Uterus (tissue), 2 donors: ENCODE results near the gene GRK6.

Experiments
- POLR2A ChIP-seq, 2 donors: fragments of 450-650 bp; IDR thresholded peaks; one replicate each; pipeline ENCODE4 v1.6.1; 2016; ENCODE audit warnings: antibody characterized with exemption in 2 of 2, mild to moderate bottlenecking in 1 of 2, moderate library complexity in 1 of 2
- TF ChIP-seq, protein P1 (sequence below), 4 experiments: fragments of 200-600 bp in 2 of 4; fragments of 450-650 bp in 2 of 4; sonication (generic) in 2 of 4; IDR thresholded peaks; one replicate each; pipeline ENCODE4 v1.5.1; 2016 to 2019; ENCODE audit warnings: antibody characterized with exemption in 4 of 4, mild to moderate bottlenecking in 2 of 4, moderate library complexity in 1 of 4

DNA sequence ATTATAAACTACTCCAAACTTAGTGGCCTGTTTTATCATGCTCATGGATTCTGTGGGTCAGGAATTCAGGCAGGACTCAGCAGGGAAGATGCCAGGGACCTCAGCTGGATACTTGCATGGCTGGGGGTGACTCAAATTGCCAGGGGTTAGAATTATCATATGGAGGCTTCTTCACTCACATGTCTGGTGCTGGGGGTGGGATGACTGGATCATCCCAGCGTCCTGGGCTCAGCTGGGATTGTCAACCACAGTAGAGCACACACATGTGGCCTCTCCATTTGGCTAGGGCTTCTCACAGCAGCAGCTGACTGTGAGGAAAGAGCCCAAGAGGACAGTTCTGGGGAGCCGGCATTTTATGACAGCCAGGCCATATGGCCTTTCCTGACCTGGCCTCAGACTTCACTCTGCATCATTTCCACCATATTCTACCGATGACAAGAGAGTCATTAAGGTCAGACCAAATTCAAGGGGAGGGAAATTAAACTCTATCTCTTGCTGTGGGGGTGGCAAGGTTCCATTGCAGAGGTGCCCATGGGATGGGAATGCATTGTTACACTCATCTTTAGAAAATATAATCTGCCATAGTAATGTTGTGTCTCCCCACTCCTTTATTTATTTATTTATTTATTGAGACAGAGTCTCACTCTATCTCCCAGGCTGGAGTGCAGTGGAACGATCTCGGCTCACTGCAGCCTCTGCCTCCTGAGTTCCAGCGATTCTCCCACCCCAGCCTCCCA, 5.2 kb upstream of the GRK6 start:
- TF ChIP-seq, protein P1, sequence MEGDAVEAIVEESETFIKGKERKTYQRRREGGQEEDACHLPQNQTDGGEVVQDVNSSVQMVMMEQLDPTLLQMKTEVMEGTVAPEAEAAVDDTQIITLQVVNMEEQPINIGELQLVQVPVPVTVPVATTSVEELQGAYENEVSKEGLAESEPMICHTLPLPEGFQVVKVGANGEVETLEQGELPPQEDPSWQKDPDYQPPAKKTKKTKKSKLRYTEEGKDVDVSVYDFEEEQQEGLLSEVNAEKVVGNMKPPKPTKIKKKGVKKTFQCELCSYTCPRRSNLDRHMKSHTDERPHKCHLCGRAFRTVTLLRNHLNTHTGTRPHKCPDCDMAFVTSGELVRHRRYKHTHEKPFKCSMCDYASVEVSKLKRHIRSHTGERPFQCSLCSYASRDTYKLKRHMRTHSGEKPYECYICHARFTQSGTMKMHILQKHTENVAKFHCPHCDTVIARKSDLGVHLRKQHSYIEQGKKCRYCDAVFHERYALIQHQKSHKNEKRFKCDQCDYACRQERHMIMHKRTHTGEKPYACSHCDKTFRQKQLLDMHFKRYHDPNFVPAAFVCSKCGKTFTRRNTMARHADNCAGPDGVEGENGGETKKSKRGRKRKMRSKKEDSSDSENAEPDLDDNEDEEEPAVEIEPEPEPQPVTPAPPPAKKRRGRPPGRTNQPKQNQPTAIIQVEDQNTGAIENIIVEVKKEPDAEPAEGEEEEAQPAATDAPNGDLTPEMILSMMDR (IDR thresholded peaks at IDR 0.05): no peak
- TF ChIP-seq POLR2A (IDR thresholded peaks at IDR 0.05): no peak
